Measurements from ENCODE around the gene LIMK2. TPM values are rescaled to one million over a fixed set of nuclear protein-coding genes. Genes with fewer than 3 reads are reported as not detected.

Gene LIMK2
- total RNA-seq, 2 donors from 2014 or later: 7.5 to 9.8 TPM

DNA sequence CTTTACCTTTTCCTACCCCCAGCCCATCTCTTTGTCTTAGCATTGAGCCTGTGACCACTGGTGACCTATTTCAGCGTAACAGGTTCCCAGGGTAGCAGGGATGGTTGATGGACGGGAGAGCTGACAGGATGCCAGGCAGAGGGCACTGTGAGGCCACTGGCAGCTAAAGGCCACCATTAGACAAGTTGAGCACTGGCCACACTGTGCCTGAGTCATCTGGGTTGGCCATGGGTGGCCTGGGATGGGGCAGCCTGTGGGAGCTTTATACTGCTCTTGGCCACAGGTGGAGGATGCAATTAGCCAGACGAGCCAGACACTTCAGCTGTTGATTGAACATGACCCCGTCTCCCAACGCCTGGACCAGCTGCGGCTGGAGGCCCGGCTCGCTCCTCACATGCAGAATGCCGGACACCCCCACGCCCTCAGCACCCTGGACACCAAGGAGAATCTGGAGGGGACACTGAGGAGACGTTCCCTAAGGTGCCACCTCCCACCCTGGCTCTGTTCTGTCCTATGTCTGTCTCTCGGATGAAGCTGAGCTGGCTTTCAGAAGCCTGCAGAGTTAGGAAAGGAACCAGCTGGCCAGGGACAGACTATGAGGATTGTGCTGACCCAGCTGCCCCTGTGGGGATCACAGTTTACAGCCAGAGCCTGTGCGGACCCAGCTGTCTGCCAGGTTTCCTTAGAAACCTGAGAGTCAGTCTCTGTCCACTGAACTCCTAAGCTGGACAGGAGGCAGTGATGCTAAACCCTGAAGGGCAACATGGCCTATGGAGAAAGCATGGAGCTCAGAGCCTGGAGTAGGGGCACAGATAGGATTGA, 50.4 kb downstream of the LIMK2 start:
- TF ChIP-seq, protein P1, sequence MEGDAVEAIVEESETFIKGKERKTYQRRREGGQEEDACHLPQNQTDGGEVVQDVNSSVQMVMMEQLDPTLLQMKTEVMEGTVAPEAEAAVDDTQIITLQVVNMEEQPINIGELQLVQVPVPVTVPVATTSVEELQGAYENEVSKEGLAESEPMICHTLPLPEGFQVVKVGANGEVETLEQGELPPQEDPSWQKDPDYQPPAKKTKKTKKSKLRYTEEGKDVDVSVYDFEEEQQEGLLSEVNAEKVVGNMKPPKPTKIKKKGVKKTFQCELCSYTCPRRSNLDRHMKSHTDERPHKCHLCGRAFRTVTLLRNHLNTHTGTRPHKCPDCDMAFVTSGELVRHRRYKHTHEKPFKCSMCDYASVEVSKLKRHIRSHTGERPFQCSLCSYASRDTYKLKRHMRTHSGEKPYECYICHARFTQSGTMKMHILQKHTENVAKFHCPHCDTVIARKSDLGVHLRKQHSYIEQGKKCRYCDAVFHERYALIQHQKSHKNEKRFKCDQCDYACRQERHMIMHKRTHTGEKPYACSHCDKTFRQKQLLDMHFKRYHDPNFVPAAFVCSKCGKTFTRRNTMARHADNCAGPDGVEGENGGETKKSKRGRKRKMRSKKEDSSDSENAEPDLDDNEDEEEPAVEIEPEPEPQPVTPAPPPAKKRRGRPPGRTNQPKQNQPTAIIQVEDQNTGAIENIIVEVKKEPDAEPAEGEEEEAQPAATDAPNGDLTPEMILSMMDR (IDR thresholded peaks at IDR 0.05): no peak
- H3K27ac ChIP-seq: no peak overlapping the region
- H3K4me3 ChIP-seq: no peak overlapping the region
- H3K9me3 ChIP-seq: no peaks in the 10 kb centered on the region
- no peak for DNase-seq (ENCODE audit: low spot score)
- H3K36me3 ChIP-seq: peaks cover 60% of the 10 kb centered on the region
- no peaks in the 10 kb centered on the region for H3K27me3 ChIP-seq
- H3K4me1 ChIP-seq: no peaks in the 10 kb centered on the region

DNA sequence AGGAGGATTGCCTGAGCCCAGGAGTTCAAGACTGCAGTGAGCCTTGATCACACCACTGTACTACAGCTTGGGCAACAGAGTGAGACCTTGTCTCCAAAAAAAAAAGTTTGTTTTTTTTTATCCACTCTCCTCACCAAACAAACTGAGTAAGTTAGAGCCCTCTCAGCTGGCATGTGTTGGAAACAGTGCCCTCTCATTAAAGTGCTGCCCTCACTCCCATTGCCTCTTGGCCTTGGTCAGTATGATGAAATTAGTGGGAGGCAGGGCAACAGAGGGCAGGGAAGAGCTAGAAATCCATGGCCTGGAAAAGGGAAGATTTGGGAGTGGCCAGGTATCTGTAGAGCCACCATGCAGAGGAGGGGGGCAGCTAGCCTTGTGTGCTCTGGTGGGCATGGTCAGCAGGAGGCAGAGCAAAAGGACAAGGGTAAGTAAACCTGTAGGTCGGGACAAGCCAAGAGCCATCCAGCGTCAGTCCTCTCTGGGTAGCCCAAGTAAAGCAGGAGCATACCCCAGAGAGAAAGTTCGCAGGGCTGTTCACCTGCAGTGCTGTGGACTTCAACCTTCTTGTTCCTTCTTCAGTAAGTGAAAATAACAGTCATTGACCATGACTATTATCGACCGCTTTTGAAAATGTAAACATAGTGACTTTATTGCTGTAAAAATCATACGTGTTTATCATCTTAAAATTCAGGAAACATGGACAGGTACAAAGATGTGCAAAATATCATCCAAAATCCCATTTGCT, 52.0 kb downstream of the LIMK2 start:
- DNase-seq (ENCODE audit: low spot score): no peak
- peaks cover 52% of the 10 kb centered on the region for H3K36me3 ChIP-seq
- H3K9me3 ChIP-seq: no peaks in the 10 kb centered on the region
- H3K27ac ChIP-seq: no peak overlapping the region
- TF ChIP-seq, protein P1 (IDR thresholded peaks at IDR 0.05): no peak
- no peaks in the 10 kb centered on the region for H3K4me1 ChIP-seq
- no peak overlapping the region for H3K4me3 ChIP-seq
- H3K27me3 ChIP-seq: no peaks in the 10 kb centered on the region

DNA sequence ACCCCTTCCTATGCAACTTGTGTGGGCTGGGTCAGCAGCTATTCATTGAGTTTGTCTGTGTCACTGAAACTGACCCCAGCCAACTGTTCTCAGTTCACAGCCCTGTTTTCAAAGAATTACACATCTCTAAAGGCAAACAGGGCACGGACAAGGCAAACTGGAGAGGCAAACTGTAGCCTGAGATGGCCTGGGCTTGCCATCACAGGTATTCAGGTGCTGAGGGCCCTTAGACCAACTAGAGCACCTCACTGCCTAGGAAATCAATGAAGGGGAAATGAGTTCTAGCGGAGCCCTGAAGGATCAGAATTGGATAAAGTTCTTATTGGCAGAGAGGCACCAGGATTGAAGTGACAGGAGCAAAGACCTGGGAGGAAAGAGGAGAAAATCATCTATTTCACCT, 56.2 kb downstream of the LIMK2 start:
- Histone ChIP-seq H3K4me1 (peaks cover 0 to 5% of the 10 kb centered on the region in 2 donors), H3K4me3 (no peak overlapping the region), H3K36me3 (peaks cover 27% of the 10 kb centered on the region), H3K27ac (no peak overlapping the region), H3K27me3 (no peaks in the 10 kb centered on the region), H3K9me3 (no peaks in the 10 kb centered on the region)
- TF ChIP-seq, protein P1 (IDR thresholded peaks at IDR 0.05): no peak
- DNase-seq (ENCODE audit: low spot score): no peak

DNA sequence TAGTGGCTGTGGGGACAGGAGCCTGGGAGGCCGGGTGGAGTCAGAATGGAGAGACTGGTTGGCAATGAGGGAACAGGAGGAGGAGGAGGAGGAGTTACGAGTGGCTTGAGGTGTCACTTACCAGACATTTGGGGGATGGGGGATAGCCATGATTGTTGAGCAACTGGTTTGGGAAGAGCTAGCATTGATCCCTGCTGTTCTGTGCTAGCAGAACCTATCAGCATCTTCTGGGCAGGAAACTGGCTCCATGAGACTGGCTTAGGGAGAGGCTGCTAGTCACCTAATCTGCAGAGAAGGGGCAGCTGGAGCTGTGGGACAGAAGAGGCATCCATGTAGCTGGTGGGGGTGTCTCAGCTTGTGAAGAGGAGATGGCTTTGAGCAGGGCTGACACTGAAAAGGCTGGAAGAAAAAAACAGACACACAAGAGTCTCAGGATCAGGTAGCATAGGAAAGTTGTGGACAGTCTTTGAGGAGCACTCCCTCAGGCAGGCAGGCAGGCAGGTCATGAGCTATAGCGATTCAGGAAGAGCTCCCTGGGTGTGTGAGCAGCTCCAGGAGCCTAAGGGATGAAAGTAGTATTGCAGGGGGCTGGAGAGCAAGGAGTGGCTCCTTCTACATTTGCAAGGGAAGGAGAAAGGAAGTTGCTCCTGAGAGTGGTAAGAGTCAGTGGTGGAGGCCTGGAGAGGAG, 57.9 kb downstream of the LIMK2 start:
- Histone ChIP-seq H3K27ac (no peak overlapping the region), H3K36me3 (peaks cover 27% of the 10 kb centered on the region), H3K4me3 (no peak overlapping the region), H3K4me1 (peaks cover 0 to 5% of the 10 kb centered on the region in 2 donors), H3K27me3 (no peaks in the 10 kb centered on the region), H3K9me3 (no peaks in the 10 kb centered on the region)
- TF ChIP-seq, protein P1 (IDR thresholded peaks at IDR 0.05): no peak
- no peak for DNase-seq (ENCODE audit: low spot score)

DNA sequence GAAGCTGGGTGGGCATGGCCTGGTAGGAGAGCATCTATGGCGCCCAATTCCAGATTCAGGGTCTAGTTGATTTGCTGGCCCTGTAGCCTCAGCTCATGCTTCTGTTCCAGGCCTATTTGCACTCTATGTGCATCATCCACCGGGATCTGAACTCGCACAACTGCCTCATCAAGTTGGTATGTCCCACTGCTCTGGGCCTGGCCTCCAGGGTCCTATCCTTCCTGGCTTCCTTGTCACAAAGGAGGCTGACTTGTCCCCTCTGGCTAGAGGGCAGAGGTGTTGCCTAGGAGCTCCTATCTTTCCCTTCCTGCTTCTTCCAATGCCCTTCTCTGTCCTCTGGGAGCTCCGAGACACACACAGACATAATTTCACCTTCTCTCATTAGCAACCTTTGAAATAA, 58.9 kb downstream of the LIMK2 start:
- no peak overlapping the region for H3K27ac ChIP-seq
- no peaks in the 10 kb centered on the region for H3K27me3 ChIP-seq
- TF ChIP-seq, protein P1 (IDR thresholded peaks at IDR 0.05): no peak
- peaks cover 0 to 5% of the 10 kb centered on the region in 2 donors for H3K4me1 ChIP-seq
- no peak for DNase-seq (ENCODE audit: low spot score)
- no peak overlapping the region for H3K4me3 ChIP-seq
- H3K9me3 ChIP-seq: no peaks in the 10 kb centered on the region
- H3K36me3 ChIP-seq: peaks cover 27% of the 10 kb centered on the region
